GM19328 (cell line): ENCODE data around the gene PAFAH2.
A peak's percentile ranks its signal among the peaks of the same experiment; 100 is the strongest.

ENCODE experiments used
- ATAC-seq: cut with Tn5 transposase; IDR thresholded peaks from one replicate; pipeline ENCODE4 v1.9.1; 2021; ENCODE audit warnings: mild to moderate bottlenecking, moderate library complexity; ENCODE audit not compliant: unreplicated experiment

PAFAH2 gene

GRCh38 chr1:25997828-25998761 lies at the start of gene PAFAH2:
Gene PAFAH2, minus strand, starts transcription at chr1:25998063. Its CDS starts 7,247 bp downstream, at chr1:25990816.
- peak; percentile 96 for ATAC-seq

- ATAC-seq: no peak
These were observed 49.5 kb upstream of the PAFAH2 start for GRCh38 chr1:26047278-26047874.

- ATAC-seq: no peak
These were observed 48.6 kb upstream of the PAFAH2 start for GRCh38 chr1:26046246-26047095.

- no peak for ATAC-seq
These were observed 47.9 kb upstream of the PAFAH2 start, which contains the start of gene SLC30A2 for GRCh38 chr1:26045722-26046245. Gene SLC30A2, minus strand, starts transcription at chr1:26046118. Its CDS starts 222 bp downstream, at chr1:26045896.

GRCh38 chr1:26044971-26045721 lies 47.3 kb upstream of the PAFAH2 start:
- ATAC-seq: no peak

GRCh38 chr1:26044414-26044813 lies 46.6 kb upstream of the PAFAH2 start:
- ATAC-seq: no peak

GRCh38 chr1:26043765-26044164 lies 45.9 kb upstream of the PAFAH2 start:
- no peak for ATAC-seq

GRCh38 chr1:26041978-26042377 lies 44.1 kb upstream of the PAFAH2 start:
- ATAC-seq: no peak

GRCh38 chr1:26041401-26041800 lies 43.5 kb upstream of the PAFAH2 start:
- no peak for ATAC-seq

GRCh38 chr1:26038904-26039303 lies 41.0 kb upstream of the PAFAH2 start:
- no peak for ATAC-seq

- no peak for ATAC-seq
These were observed 40.6 kb upstream of the PAFAH2 start for GRCh38 chr1:26038477-26038876.

- ATAC-seq: no peak
These were observed 40.0 kb upstream of the PAFAH2 start for GRCh38 chr1:26037904-26038303.

GRCh38 chr1:26036756-26037281 lies 39.0 kb upstream of the PAFAH2 start:
- ATAC-seq: no peak

GRCh38 chr1:26035959-26036755 lies 38.3 kb upstream of the PAFAH2 start:
- peak; percentile 54 for ATAC-seq

GRCh38 chr1:26035203-26035958 lies 37.5 kb upstream of the PAFAH2 start:
- ATAC-seq: peak; percentile 83

- ATAC-seq: no peak
These were observed 36.8 kb upstream of the PAFAH2 start for GRCh38 chr1:26034504-26035202.

- ATAC-seq: no peak
These were observed 34.9 kb upstream of the PAFAH2 start for GRCh38 chr1:26032656-26033357.
